GM19395 (cell line): ENCODE data around the gene SLC26A6.

Experiments
- ATAC-seq: cut with Tn5 transposase; IDR thresholded peaks from one replicate; pipeline ENCODE4 v1.9.1; 2021; ENCODE audit warnings: mild to moderate bottlenecking, moderate library complexity; ENCODE audit not compliant: unreplicated experiment

The SLC26A6 gene, protein sequence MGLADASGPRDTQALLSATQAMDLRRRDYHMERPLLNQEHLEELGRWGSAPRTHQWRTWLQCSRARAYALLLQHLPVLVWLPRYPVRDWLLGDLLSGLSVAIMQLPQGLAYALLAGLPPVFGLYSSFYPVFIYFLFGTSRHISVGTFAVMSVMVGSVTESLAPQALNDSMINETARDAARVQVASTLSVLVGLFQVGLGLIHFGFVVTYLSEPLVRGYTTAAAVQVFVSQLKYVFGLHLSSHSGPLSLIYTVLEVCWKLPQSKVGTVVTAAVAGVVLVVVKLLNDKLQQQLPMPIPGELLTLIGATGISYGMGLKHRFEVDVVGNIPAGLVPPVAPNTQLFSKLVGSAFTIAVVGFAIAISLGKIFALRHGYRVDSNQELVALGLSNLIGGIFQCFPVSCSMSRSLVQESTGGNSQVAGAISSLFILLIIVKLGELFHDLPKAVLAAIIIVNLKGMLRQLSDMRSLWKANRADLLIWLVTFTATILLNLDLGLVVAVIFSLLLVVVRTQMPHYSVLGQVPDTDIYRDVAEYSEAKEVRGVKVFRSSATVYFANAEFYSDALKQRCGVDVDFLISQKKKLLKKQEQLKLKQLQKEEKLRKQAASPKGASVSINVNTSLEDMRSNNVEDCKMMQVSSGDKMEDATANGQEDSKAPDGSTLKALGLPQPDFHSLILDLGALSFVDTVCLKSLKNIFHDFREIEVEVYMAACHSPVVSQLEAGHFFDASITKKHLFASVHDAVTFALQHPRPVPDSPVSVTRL

DNA sequence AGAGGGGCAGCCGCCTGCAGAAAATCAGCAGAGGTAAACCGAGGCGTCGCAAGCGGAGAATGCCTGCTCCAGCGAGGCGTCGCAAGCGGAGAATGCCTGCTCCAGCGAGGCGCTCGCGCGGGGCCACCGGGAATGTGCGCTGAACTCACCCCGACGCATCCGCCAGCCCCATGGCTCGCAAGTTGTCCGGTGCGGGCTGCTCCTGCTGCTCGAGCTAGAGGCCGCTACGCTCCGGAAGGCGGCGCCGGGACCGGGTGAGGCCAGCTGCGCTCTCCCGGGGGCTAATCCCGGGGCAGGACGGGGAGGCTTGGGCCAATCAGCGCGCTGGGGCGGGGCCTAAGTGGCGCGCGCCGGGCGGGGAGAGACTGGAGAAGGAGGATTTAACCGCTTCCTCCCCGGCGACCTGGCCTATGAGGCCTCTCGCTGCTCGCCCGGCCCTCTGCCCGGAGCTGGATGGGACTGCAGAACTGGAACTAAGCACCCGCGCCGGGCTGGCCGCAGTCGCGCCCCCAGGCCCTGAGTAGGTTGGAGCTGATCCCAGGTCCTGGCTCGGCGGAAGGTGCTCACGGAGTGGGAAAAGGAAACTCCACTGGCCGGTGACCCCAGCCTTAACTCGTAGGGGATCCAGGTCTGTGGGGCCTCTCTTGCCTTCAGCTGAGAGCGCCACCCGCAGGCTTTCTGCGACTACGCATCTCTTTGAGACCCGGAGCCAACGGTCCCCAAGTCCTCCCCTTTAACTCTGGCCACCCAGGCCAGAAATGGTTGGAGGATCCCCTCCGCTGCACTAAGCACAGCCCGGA, at the start of gene SLC26A6:
Gene SLC26A6 (minus strand): TSS at position 240 of the 800 bp plus-strand sequence. CDS start 68 bp downstream, at position 172.
- peak; percentile 92 for ATAC-seq

DNA sequence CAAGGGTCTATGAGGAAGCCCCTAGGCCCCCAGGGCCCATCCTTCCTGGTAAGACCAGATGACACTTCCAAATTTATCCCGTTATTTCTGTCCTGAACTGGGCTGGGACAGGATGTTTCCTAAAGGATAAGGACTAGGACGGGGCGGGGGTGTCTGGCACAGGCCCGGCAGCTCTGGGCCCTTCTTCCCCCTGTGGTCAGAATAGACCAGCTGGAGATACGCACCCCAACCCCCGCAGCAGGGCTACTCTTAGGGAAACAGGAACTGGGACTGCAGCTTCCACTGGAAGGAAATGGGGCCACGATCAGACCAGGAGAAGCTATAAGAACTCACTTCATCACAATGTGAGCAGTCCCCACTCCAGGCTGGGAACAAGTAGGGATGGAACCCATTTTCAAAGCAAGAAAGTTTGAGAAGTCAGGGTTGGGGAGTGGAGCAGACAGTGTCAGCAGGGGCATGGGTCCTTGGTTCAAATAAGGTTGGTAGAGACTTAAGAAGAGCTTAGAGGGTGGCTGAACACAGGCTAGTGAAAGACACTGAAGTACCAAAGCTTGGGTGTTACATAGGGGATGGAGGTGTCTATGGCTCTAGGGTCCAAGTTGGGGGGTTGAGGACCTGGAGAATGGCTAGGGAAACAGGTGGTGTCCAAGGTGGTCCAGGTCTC, 49.4 kb upstream of the SLC26A6 start:
- ATAC-seq, result no peak

DNA sequence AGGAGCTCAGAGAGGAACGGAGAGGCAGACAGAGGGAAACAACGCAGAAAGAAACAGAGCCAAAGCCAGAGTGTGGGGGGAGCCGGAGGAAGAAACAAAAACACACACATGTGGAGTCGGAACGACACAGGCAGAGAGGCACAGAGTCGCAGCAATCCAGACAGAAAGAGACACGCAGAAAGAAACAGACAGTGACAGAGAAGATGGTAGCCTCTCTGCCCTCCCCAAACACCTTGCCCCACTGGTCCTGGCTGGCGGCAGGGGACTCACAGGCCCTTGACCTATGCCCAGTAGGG, 48.7 kb upstream of the SLC26A6 start:
- ATAC-seq, result no peak

DNA sequence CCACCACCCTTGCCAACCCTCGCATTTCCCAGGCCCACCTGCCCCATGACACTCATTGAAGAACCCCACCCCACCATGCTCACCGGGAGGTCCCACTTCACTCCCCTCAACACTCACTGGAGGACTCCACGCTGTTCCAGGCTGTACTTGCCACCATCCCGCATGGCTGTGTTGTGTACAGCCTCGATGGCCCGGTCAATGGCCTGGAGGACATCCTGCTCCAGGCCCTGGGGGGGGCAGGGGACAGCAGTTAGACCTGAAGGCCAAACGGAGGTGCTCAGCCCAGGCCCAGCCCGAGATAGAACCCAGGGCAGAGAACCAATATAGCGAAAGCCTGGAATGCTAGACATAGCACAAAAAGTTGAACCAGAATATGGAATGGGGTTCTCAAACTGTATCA, 47.5 kb upstream of the SLC26A6 start:
- no peak for ATAC-seq

DNA sequence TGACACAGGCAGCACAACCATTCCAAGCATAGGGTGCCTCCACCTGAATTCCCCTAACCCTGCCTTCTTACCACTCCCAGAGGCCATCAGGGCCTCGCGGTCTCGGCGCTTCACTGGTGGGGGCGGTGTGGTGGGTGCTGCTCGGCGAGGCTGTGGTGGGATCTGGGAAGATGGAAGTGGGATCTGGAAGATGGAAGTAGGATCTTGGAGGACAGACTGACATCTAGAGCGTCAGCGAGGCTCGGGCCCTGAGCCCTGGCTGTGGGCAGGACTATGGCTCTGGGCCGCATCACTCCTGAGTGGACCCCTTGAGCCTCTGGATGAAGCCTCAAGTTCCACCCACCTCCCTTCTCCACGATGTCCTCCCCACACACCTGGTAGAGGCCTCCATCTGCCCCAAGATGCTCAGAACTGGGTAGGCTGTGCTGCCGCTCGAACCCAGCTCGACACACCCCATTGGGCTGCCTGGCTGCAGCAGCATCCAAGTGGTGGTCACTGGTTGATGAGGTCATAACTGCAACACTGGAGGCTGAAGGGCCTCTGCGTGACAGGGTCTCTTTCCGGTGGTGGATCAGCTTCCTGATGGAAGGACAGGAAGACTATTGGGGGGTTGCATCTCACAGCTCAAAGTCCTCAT, 46.8 kb upstream of the SLC26A6 start:
- ATAC-seq, result no peak

DNA sequence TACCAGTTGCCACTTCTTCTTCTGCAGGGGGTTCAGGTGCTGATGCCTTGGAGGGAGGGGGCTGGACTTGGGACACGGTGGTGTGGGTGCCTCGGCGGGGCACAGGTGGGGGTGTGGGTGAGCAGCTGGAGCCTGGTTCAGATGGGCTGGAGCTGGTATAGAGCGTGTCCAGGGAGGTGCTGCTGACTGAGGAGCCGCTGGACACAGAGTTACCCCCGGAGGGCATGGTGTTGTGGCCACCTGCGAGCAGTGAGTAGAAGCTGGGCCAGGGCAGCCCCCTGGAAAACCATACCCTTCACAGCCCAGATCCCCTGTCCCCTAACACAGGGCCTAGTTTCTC, 46.2 kb upstream of the SLC26A6 start:
- ATAC-seq, result no peak

DNA sequence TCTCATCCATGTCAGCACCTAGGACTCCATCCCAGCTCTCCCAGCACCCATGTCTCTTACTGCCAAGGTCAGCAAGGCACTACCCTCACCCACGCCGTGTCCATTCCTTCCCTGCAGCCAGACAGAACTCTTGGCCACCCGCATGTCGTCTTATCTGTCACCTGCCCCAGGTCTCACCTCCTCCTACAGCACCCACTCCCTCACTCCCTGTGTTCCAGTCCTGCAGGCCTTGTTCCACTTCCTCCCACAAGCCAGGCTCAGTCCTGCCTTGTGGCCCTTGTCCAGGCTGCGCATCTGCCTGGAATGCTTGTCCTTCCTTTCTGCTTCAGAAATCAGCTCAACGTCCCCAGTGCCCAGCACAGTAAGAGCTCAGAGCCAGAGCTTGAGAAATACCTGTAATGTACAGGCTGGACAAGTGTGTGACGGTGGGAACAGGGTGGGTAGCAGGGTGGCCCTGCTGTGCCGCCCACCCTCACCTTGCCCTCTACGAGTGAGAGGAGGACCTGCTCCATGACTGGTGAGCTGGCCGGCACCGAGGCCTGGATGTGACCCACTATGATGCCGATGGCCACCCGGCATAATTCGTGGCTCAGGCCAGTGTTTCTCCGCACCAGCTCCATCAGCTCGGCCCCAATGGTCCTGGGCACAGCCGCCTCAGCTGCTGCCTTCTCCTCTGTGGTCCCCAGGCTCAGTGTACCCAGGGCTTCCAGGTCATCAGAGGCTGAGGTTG, 45.7 kb upstream of the SLC26A6 start:
- ATAC-seq, result no peak

DNA sequence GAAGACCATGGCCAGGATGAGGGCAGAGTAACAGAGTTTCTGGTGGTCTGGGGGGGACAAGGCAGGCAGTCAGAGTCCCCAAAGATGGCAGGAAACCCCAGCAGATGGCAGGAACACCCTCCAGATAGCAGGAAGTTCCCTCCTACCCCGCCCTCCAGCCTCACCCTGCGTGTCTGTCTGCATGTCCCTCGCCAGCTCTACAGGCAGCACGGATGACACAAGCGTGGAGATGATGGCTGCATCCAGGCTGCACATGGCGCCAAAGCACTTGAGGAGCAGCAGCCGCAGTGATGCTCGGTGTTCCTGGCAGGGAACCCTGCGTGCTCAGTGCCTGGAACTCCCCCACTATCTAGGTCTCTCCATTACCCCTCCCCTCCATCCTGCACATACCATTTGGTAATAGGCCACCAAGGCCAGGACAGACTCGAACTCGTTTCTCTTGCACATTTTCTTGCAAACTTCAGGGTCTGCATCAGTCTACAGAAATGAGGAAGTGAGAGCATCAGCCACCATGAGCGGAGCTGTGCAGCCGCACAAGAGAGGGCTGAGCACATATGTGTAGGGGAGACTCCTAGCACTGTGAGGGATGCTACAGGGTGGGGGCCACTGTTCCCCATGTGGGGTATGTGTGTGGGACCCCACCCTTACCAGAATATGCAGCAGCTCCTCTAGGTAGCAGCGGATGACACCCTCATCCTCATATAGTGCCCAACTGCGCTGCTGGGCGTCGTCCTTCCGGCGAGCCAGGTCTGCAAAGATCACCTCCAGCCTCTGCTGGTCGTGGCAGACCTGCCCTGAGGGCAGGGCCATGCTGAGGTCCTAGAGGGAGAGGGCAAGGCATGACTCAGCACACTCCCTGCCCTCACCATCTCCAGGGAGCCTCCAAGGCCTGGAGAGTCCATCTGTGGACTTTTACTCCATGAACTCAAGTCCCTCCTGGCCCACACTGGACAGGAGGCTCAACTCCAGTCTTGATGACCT, 44.4 kb upstream of the SLC26A6 start:
- no peak for ATAC-seq

DNA sequence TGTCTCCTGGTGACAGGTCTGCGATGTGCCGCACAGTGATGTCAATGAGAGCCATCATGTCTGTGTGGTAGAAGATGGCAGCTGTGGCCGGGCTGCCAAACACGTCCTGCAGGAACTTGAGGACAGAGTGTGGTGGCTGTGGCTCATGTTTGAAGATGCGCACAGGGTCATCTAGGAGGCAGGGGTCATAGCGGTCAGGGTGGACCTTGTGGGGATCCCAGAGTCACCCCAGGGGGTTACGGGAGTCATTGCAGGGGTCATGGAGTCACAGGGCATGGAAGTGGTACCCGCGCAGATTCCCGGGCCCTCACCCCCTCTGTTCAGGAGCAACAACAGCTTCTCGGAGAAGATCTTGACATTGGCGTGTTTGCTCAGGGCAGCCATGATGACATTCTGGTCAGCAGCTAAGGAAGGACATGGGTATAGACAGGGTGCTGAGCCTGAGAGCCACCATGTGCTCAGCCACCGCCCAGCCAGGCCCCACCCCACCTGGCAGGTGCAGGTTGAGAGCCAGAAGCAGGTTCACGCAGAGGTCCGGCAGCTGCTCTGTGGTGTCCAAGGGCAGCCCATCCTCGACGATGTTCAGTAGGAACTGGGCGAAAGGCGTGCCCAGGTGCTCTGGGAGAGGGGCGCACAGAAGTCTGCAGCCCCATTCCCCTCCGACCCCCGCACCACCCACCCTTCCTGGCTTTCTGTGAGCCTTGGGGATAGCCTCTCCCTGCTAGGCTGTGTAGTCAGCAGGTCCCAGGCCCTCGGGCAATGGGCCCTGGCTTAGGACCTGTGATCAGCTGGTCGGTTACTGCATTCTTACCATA, 43.5 kb upstream of the SLC26A6 start:
- ATAC-seq, result no peak

DNA sequence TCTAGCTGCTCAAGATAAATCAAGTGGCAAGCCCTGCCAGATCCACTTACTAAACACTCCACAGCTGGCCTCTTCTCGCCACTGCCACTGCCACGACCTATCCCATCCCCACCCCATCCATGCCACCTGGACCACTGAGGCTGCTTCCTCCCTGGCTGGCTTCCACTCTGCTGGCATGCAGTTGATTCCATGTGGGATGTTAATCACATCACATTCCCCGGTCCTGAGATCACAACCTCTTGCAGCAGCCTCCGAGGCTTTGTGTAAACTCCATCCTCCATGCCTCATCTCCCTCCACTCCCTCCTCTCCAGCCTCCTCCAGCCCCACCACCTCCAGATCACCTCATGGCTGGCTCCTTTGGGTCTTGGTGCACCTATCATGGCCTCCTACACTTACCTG, 42.8 kb upstream of the SLC26A6 start:
- ATAC-seq, result no peak

DNA sequence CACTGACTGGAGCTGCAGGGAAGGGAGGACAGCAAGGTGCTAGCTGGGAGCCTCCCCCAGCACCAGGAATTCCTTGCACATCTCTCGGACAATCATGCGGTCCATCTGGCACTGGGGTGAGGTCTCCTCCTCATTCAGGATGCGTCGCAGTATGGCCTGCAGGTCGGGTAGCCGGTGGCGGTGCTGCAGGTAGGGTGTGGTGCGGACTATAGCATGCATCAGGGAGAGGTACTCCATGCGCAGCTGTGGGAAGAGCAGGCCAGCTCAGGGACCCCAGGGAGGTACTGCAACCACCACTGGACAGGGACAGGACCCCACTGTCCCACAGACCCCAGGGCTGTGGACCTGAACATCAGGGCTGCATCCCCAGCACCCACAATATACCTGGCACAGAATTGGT, 39.2 kb upstream of the SLC26A6 start:
- ATAC-seq, result no peak

DNA sequence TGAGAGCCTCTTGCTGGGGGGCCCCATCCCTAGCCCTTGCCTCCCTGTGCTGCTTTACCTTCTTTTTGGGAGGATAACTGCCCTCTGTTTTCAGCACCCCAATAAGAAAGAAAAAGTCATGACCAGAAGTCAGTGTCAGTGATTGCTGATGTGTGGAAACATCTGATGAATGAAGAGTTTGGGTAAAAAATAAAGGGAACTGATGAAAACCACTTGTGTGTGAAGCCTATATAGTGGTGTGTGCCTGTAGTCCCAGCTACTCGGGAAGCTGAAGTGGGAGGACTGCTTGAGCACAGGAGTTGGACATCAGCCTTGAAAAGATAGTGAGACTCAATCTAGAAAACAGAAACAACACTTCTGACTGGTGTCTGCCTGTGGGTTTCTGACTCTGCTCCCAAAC, 37.3 kb upstream of the SLC26A6 start:
- no peak for ATAC-seq

DNA sequence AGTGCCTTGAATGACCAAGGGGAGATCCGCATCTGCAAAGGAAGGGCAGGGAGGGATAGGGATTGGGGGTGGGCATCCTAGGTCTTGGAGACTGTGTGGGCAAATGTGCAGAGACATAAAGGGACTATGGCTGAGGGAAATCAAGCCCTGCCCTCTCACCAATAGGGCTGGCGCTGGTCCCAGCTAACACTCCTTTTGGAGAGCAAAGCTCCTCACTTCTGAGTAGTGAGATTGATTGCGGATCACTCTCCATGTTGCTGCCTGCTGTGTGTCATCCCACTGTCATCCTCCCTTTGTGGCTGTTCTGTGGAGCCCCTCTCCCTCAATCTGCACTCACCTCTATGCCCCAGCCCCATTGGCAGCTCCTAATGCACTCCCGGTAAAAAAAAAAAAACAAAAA, 29.7 kb upstream of the SLC26A6 start:
- no peak for ATAC-seq

DNA sequence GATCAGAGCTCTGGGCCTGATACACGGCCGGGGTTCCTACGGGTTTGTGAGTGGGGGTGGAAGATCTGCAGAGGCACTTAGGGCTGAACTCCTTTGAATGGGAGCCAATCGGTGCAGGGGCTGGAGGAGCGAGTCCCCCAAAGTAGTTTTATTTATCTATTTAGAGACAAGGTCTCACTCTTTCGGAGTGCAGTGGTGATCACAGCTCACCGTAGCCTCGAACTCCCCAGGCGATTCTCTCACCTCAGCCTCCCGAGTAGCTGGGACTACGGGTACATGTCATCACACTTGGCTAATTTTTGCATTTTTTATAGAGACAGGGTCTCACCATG, 29.0 kb upstream of the SLC26A6 start:
- no peak for ATAC-seq

DNA sequence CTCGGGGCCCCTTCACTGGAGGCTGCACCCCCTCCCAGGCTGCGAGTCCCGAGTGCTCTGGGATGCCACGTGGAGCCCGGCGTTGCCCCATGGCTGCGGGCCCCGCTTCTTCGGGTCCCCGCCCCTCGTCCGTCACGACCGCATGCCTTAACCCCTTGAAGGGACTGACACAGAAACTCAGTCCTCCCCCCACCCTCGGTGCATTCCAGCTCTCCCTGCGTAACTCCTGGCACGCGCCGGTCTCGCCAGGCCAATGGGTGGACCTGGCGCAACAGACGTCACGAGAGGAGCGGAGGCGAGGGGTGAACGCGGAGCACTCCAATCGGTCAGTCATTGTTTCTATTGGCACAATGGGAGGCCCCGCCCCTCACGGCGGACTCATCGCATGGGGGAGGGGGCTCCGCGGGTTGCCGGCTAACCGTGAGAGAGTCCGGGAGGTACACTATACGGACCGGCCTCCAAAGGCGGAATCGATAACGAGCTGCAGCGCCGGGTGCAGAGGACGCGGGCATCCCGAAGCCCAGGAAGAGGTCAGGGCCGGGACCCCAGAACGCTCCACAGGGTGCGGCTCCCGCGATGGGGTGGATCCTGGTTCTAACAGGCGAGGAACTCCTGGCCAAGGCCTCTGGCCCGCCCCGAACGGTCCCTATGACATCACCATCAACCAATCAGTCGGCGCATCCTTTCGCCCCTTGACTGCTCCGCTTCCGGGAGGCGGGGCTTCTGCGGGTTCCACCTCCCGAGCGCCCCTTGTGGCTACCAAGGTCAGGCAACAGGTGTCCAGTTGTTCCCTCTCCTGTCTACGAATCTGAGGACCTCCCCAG, 28.4 kb upstream of the SLC26A6 start:
- ATAC-seq, result peak; percentile 89

DNA sequence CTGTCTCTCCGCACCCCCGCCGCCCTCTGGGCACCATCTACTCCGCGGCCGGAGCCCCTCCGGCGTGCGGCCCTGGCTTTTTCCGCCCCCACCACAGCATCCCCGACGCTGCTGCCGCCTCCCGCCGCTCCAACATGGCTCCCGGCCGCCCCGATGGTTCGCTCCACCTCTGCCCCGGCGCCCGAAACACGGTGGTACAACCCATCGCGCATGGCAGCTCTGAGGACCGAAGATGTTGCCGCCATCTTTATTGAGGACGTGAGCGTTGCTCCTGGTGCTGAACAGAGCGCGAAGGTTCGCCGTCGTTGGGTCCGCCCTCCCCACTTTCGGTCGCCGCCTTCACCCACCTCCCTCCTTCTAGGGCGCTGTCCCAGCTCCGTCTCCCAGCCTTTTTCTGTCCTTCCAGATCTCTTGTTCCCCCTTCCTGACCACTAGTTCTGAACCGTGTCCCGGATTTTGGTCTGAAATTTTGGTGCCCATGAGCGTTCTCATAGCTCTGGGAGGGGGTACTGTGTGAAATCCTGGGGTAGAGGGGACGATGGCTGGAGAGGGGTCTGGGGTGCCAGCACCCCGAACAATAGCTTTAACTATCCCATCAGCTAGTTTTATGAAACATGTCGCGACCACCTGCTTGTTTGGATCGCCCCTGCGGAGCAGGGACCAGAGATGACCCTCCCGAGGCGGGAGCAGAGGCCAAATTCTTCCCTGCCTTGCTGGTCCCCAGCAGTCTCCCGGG, 27.7 kb upstream of the SLC26A6 start, which contains the start of gene CELSR3:
Gene CELSR3 (minus strand): TSS at position 134 of the 736 bp plus-strand sequence. CDS start 252 bp downstream, outside the sequence.
- ATAC-seq, result no peak
